Measurements from ENCODE around the gene GHDC. TPM values are rescaled to one million over a fixed set of nuclear protein-coding genes. Genes with fewer than 3 reads are reported as not detected.
A peak's percentile ranks its signal among the peaks of the same experiment; 100 is the strongest.

GHDC gene
- total RNA-seq, 2 experiments from 2014 or later, result 6.8 to 8.3 TPM

- intact Hi-C loops (cut with DNase I, micrococcal nuclease), result no loop called here
- TF ChIP-seq CTCF (IDR thresholded peaks at IDR 0.05), result no peak
- H3K4me3 ChIP-seq (ENCODE audit: low read length), result no peak overlapping the region
- DNase-seq (no peak), ATAC-seq (ENCODE audit: poor library complexity) (no peak)
- Mint-ChIP-seq H3K27me3 (peaks cover 17% of the 10 kb centered on the region), H3K36me3 (ENCODE audit: low read depth) (no peaks in the 10 kb centered on the region), H3K4me3 (no peak overlapping the region), H3K4me1 (ENCODE audit: low read depth) (peaks cover 30% of the 10 kb centered on the region), H3K27ac (no peak overlapping the region), H3K9me3 (no peaks in the 10 kb centered on the region)
- H3K27ac ChIP-seq (ENCODE audit: low read depth in 1 of 2, low read length in 2 of 2), result no peak overlapping the region
- peaks cover 0 to 4% of the 10 kb centered on the region in 2 experiments for H3K9me3 ChIP-seq (ENCODE audit: control insufficient read depth in 1 of 2, insufficient read depth in 1 of 2, low read length in 2 of 2)
- CTCF ChIA-PET, result no interaction called here
- H3K4me1 ChIP-seq (ENCODE audit: insufficient read depth, low read length), result peaks cover 39% of the 10 kb centered on the region
- H3K36me3 ChIP-seq (ENCODE audit: insufficient read depth, low read length), result no peaks in the 10 kb centered on the region
- POLR2A ChIA-PET, result interaction anchor here (2.5 kb wide), 1 partner anchor 8 kb away, joined by 15 read pairs; the partner anchor contains the start of gene GHDC
- peaks cover 0 to 7% of the 10 kb centered on the region in 2 experiments for H3K27me3 ChIP-seq (ENCODE audit: control insufficient read depth in 1 of 2, insufficient read depth in 2 of 2, low read length in 2 of 2)
Observed at GRCh38 chr17:42185621-42185930, 8.7 kb downstream of the GHDC start.

GRCh38 chr17:42184713-42185620 is 9.3 kb downstream of the GHDC start, which contains the start of gene HCRT:
Gene HCRT, minus strand, starts transcription at chr17:42185452. Its CDS starts 87 bp downstream, at chr17:42185365.
- peaks cover 0 to 8% of the 10 kb centered on the region in 2 experiments for H3K9me3 ChIP-seq (ENCODE audit: control insufficient read depth in 1 of 2, insufficient read depth in 1 of 2, low read length in 2 of 2)
- Mint-ChIP-seq H3K4me3 (peak within 1 kb of the TSS; percentile 85), H3K9me3 (no peaks in the 10 kb centered on the region), H3K27ac (peak within 1 kb of the TSS; percentile 79), H3K36me3 (ENCODE audit: low read depth) (no peaks in the 10 kb centered on the region), H3K27me3 (peaks cover 21% of the 10 kb centered on the region), H3K4me1 (ENCODE audit: low read depth) (peaks cover 31% of the 10 kb centered on the region)
- TF ChIP-seq CTCF (IDR thresholded peaks at IDR 0.05), result no peak
- H3K27ac ChIP-seq (ENCODE audit: low read depth in 1 of 2, low read length in 2 of 2), result peak within 1 kb of the TSS; percentile 17 to 75
- peaks cover 0 to 12% of the 10 kb centered on the region in 2 experiments for H3K27me3 ChIP-seq (ENCODE audit: control insufficient read depth in 1 of 2, insufficient read depth in 2 of 2, low read length in 2 of 2)
- no peaks in the 10 kb centered on the region for H3K36me3 ChIP-seq (ENCODE audit: insufficient read depth, low read length)
- ChIA-PET CTCF (interaction anchor here (2.4 kb wide), 1 partner anchor 10 kb away, joined by 12 read pairs; the partner anchor contains the start of gene GHDC), POLR2A (interaction anchor here (1.2 to 2.5 kb wide), 3 partner anchors 9 to 204 kb away, joined by 4 to 15 read pairs (median 6); partner anchors contain the start of genes GHDC and STAT3)
- peak within 1 kb of the TSS; percentile 87 for H3K4me3 ChIP-seq (ENCODE audit: low read length)
- ATAC-seq (ENCODE audit: poor library complexity) (no peak), DNase-seq (peak in 3 of 14 experiments; percentile 16 to 51 (median 46))
- intact Hi-C loops (cut with DNase I, micrococcal nuclease), result no loop called here
- peaks cover 45% of the 10 kb centered on the region for H3K4me1 ChIP-seq (ENCODE audit: insufficient read depth, low read length)

- Mint-ChIP-seq H3K27me3 (peaks cover 30% of the 10 kb centered on the region), H3K27ac (peak overlapping the region; percentile 79), H3K36me3 (ENCODE audit: low read depth) (no peaks in the 10 kb centered on the region), H3K9me3 (no peaks in the 10 kb centered on the region), H3K4me3 (peak overlapping the region; percentile 86), H3K4me1 (ENCODE audit: low read depth) (peaks cover 39% of the 10 kb centered on the region)
- peak; percentile 68 for TF ChIP-seq CTCF (IDR thresholded peaks at IDR 0.05)
- Histone ChIP-seq H3K4me3 (ENCODE audit: low read length) (peak overlapping the region; percentile 87), H3K9me3 (ENCODE audit: control insufficient read depth in 1 of 2, insufficient read depth in 1 of 2, low read length in 2 of 2) (peaks cover 0 to 12% of the 10 kb centered on the region in 2 experiments), H3K4me1 (ENCODE audit: insufficient read depth, low read length) (peaks cover 53% of the 10 kb centered on the region), H3K27ac (ENCODE audit: low read depth in 1 of 2, low read length in 2 of 2) (peak overlapping the region; percentile 73 to 75), H3K36me3 (ENCODE audit: insufficient read depth, low read length) (no peaks in the 10 kb centered on the region), H3K27me3 (ENCODE audit: control insufficient read depth in 1 of 2, insufficient read depth in 2 of 2, low read length in 2 of 2) (peaks cover 0 to 14% of the 10 kb centered on the region in 2 experiments)
- intact Hi-C loops (cut with DNase I, micrococcal nuclease), result loop anchor here in 1 of 2 experiments (2.0 kb wide), 1 partner anchor 29 kb away; the partner anchor contains the start of gene RAB5C
- ChIA-PET POLR2A (interaction anchor here (0.9 to 2.5 kb wide), 4 partner anchors 10 to 217 kb away, joined by 3 to 15 read pairs (median 5); partner anchors contain the start of genes CNP, GHDC and STAT3), CTCF (interaction anchor here (1.1 to 2.4 kb wide), 2 partner anchors 11 to 38 kb away, joined by 4 to 12 read pairs; partner anchors contain the start of gene GHDC)
- DNase-seq (peak; percentile 39 to 90 (median 68)), ATAC-seq (ENCODE audit: poor library complexity) (peak; percentile 63)
Observed at GRCh38 chr17:42183741-42184711, 10.3 kb downstream of the GHDC start.

All from CD4-positive, alpha-beta T cell (primary cell).